IPS-18c (cell line): ENCODE measurements around the gene SNF8.

ENCODE experiments used
- H3K4me3 ChIP-seq: 2 replicates; pipeline ENCODE4 v1.7.0; 2013; ENCODE audit warnings: low read depth, mild to moderate bottlenecking, low read length, moderate library complexity; ENCODE audit not compliant: insufficient read depth
- H3K9me3 ChIP-seq: one replicate; pipeline ENCODE4 v1.6.1; 2013; ENCODE audit warnings: mild to moderate bottlenecking, low read length, moderate library complexity; ENCODE audit not compliant: control insufficient read depth, insufficient read depth

The SNF8 gene

GRCh38 chr17:48944515-48945260, at the start of gene SNF8:
TSS of gene SNF8 (minus strand) at chr17:48944842. CDS start at chr17:48944734, 108 bp downstream.
- peak within 1 kb of the TSS; percentile 95 for H3K4me3 ChIP-seq
- no peaks in the 10 kb centered on the region for H3K9me3 ChIP-seq

GRCh38 chr17:48993951-48994350, 49.3 kb upstream of the SNF8 start:
- Histone ChIP-seq H3K4me3 (no peak overlapping the region), H3K9me3 (no peaks in the 10 kb centered on the region)

- no peaks in the 10 kb centered on the region for H3K9me3 ChIP-seq
- no peak overlapping the region for H3K4me3 ChIP-seq
Measured at GRCh38 chr17:48993305-48993704, 48.7 kb upstream of the SNF8 start.

GRCh38 chr17:48992444-48992843, 47.8 kb upstream of the SNF8 start:
- Histone ChIP-seq H3K4me3 (no peak overlapping the region), H3K9me3 (no peaks in the 10 kb centered on the region)

- Histone ChIP-seq H3K4me3 (no peak overlapping the region), H3K9me3 (no peaks in the 10 kb centered on the region)
Measured at GRCh38 chr17:48990882-48991357, 46.3 kb upstream of the SNF8 start.

GRCh38 chr17:48989100-48989499, 44.5 kb upstream of the SNF8 start:
- Histone ChIP-seq H3K9me3 (no peaks in the 10 kb centered on the region), H3K4me3 (no peak overlapping the region)

- Histone ChIP-seq H3K4me3 (no peak overlapping the region), H3K9me3 (no peaks in the 10 kb centered on the region)
Measured at GRCh38 chr17:48985436-48986245, 41.0 kb upstream of the SNF8 start.

GRCh38 chr17:48981927-48982539, 37.4 kb upstream of the SNF8 start:
- H3K4me3 ChIP-seq = no peak overlapping the region

GRCh38 chr17:48973806-48974205, 29.2 kb upstream of the SNF8 start:
- no peaks in the 10 kb centered on the region for H3K9me3 ChIP-seq
- H3K4me3 ChIP-seq = no peak overlapping the region

More at GRCh38 chr17:48981927-48982539, 37.4 kb upstream of the SNF8 start:
- no peaks in the 10 kb centered on the region for H3K9me3 ChIP-seq

GRCh38 chr17:48972749-48973097, 28.1 kb upstream of the SNF8 start:
- H3K9me3 ChIP-seq = no peaks in the 10 kb centered on the region
- H3K4me3 ChIP-seq = no peak overlapping the region

- no peak overlapping the region for H3K4me3 ChIP-seq
- no peaks in the 10 kb centered on the region for H3K9me3 ChIP-seq
Measured at GRCh38 chr17:48970865-48971687, 26.4 kb upstream of the SNF8 start.

- H3K9me3 ChIP-seq = no peaks in the 10 kb centered on the region
- H3K4me3 ChIP-seq = no peak overlapping the region
Measured at GRCh38 chr17:48970224-48970623, 25.6 kb upstream of the SNF8 start.

- no peaks in the 10 kb centered on the region for H3K9me3 ChIP-seq
- H3K4me3 ChIP-seq = peak overlapping the region; percentile 38
Measured at GRCh38 chr17:48961516-48962233, 17.0 kb upstream of the SNF8 start.

GRCh38 chr17:48960834-48961515, 16.3 kb upstream of the SNF8 start:
- Histone ChIP-seq H3K9me3 (no peaks in the 10 kb centered on the region), H3K4me3 (peak overlapping the region; percentile 38)

GRCh38 chr17:48954300-48954755, 9.7 kb upstream of the SNF8 start:
- Histone ChIP-seq H3K9me3 (no peaks in the 10 kb centered on the region), H3K4me3 (no peak overlapping the region)

GRCh38 chr17:48952904-48953303, 8.3 kb upstream of the SNF8 start:
- Histone ChIP-seq H3K4me3 (no peak overlapping the region), H3K9me3 (no peaks in the 10 kb centered on the region)
